EH (cell line): ENCODE data around the gene NUP160.
"Not testable (repeated sequence)": the region's sequence is repeated elsewhere in the genome, so short reads cannot be mapped to it uniquely, and the experiment has no call there.

Source experiments
- DNase-seq: peaks from one replicate; pipeline ENCODE4 v3.0.0-alpha.2; 2015; ENCODE audit warnings: low read depth

Gene NUP160

GRCh38 chr11:47791774-47792430 is 56.2 kb downstream of the NUP160 start:
- DNase-seq: no peak

- DNase-seq: not testable (repeated sequence)
Measured at GRCh38 chr11:47790017-47790416, 58.1 kb downstream of the NUP160 start.

GRCh38 chr11:47788181-47788580 is 60.0 kb downstream of the NUP160 start:
- no peak for DNase-seq

- peak; percentile 19 for DNase-seq
Measured at GRCh38 chr11:47786373-47786772, 61.8 kb downstream of the NUP160 start.

GRCh38 chr11:47784785-47785381 is 63.3 kb downstream of the NUP160 start:
- DNase-seq: no peak

GRCh38 chr11:47783087-47783610 is 65.0 kb downstream of the NUP160 start:
- no peak for DNase-seq

- DNase-seq: no peak
Measured at GRCh38 chr11:47778878-47779483, 69.2 kb downstream of the NUP160 start.

- DNase-seq: no peak
Measured at GRCh38 chr11:47775240-47775869, 72.8 kb downstream of the NUP160 start.

- DNase-seq: no peak
Measured at GRCh38 chr11:47773882-47774281, 74.3 kb downstream of the NUP160 start.

GRCh38 chr11:47769556-47769955 is 78.6 kb downstream of the NUP160 start:
- DNase-seq: not testable (repeated sequence)

- DNase-seq: peak; percentile 92
Measured at GRCh38 chr11:47768101-47768612, 80.0 kb downstream of the NUP160 start.

GRCh38 chr11:47766509-47767227 is 81.5 kb downstream of the NUP160 start:
- DNase-seq: peak; percentile 73

GRCh38 chr11:47765086-47765485 is 83.1 kb downstream of the NUP160 start:
- peak; percentile 7 for DNase-seq

GRCh38 chr11:47759291-47759690 is 88.9 kb downstream of the NUP160 start:
- DNase-seq: not testable (repeated sequence)

- DNase-seq: no peak
Measured at GRCh38 chr11:47756208-47756607, 91.9 kb downstream of the NUP160 start.

GRCh38 chr11:47750725-47751124 is 97.4 kb downstream of the NUP160 start:
- no peak for DNase-seq

GRCh38 chr11:47742494-47742893 is 105.7 kb downstream of the NUP160 start:
- DNase-seq: not testable (repeated sequence)

GRCh38 chr11:47737817-47738216 is 110.3 kb downstream of the NUP160 start:
- DNase-seq: not testable (repeated sequence)

- no peak for DNase-seq
Measured at GRCh38 chr11:47732271-47732670, 115.9 kb downstream of the NUP160 start.

- DNase-seq: no peak
Measured at GRCh38 chr11:47731475-47731874, 116.7 kb downstream of the NUP160 start.
